Large intestine (tissue), 3 donors: Measurements from ENCODE around the gene NRAP. TPM values are rescaled to one million over a fixed set of nuclear protein-coding genes. Genes with fewer than 3 reads are reported as not detected.

Experiments used
- DNase-seq, 2 donors: peaks; one replicate each; pipeline versions ENCODE4 v3.0.0 to v3.0.0-alpha.2; 2013
- H3K27ac ChIP-seq: one replicate; pipeline ENCODE4 v1.5.1; 2013; ENCODE audit warnings: low read length
- H3K27me3 ChIP-seq: 2 replicates; pipeline ENCODE4 v1.6.1; 2013; ENCODE audit warnings: low read length; ENCODE audit not compliant: control insufficient read depth, insufficient read depth
- H3K36me3 ChIP-seq: 2 replicates; pipeline ENCODE4 v1.6.1; 2013; ENCODE audit warnings: low read length; ENCODE audit not compliant: control insufficient read depth, insufficient read depth
- H3K4me1 ChIP-seq: one replicate; pipeline ENCODE4 v1.6.1; 2013; ENCODE audit warnings: low read length; ENCODE audit not compliant: control insufficient read depth, insufficient read depth
- H3K4me3 ChIP-seq: one replicate; pipeline ENCODE4 v1.5.1; 2013; ENCODE audit warnings: low read length
- H3K9me3 ChIP-seq: one replicate; pipeline ENCODE4 v1.6.1; 2013; ENCODE audit warnings: mild to moderate bottlenecking, low read depth, low read length, moderate library complexity; ENCODE audit not compliant: control insufficient read depth
- WGBS: methylation state at CpG from one replicate; pipeline ENCODE4 v1.1.5; 2013; ENCODE audit warnings: low lambda C conversion rate; ENCODE audit not compliant: insufficient coverage; 5-methylcytosine and 5-hydroxymethylcytosine counted together
- polyA plus RNA-seq: library from polyadenylated mRNA; unstranded; fragments of 120-200 nt; gene quantifications from one replicate; pipeline ENCODE4 v1.2.1, GENCODE V29; 2013

Gene NRAP
- polyA plus RNA-seq, 1 donor, result 0.06 TPM

- Histone ChIP-seq H3K4me1 (peaks cover 9% of the 10 kb centered on the region), H3K36me3 (peaks cover 2% of the 10 kb centered on the region), H3K27me3 (no peaks in the 10 kb centered on the region), H3K4me3 (no peak overlapping the region), H3K27ac (no peak overlapping the region), H3K9me3 (no peaks in the 10 kb centered on the region)
- DNase-seq, result no peak
- WGBS, result 100% methylated on average over 1 of the region's 5 CpGs
Observed at GRCh38 chr10:113681533-113682470, 18.0 kb upstream of the NRAP start.

- 10% methylated on average over 2 of the region's 28 CpGs for WGBS
- peaks cover 9% of the 10 kb centered on the region for H3K4me1 ChIP-seq
- H3K27ac ChIP-seq, result peak overlapping the region; percentile 97
- H3K9me3 ChIP-seq, result no peaks in the 10 kb centered on the region
- peaks cover 2% of the 10 kb centered on the region for H3K36me3 ChIP-seq
- no peaks in the 10 kb centered on the region for H3K27me3 ChIP-seq
- H3K4me3 ChIP-seq, result peak overlapping the region; percentile 95
- peak in 1 of 2 donors; percentile 19 for DNase-seq
Observed at GRCh38 chr10:113680190-113681111, 16.6 kb upstream of the NRAP start.

- H3K4me1 ChIP-seq, result peaks cover 9% of the 10 kb centered on the region
- peaks cover 2% of the 10 kb centered on the region for H3K36me3 ChIP-seq
- WGBS, result no CpG with 5 or more reads among the region's 68 CpGs
- H3K9me3 ChIP-seq, result no peaks in the 10 kb centered on the region
- DNase-seq, result peak; percentile 87 to 96
- peak within 1 kb of the TSS; percentile 95 for H3K4me3 ChIP-seq
- no peaks in the 10 kb centered on the region for H3K27me3 ChIP-seq
- H3K27ac ChIP-seq, result peak within 1 kb of the TSS; percentile 97
Observed at GRCh38 chr10:113679463-113680189, 15.8 kb upstream of the NRAP start, which contains the start of gene CASP7. TSS of gene CASP7 (plus strand) at chr10:113679912. CDS start at chr10:113697494, 17,582 bp downstream.

- Histone ChIP-seq H3K27ac (no peak overlapping the region), H3K9me3 (no peaks in the 10 kb centered on the region), H3K4me1 (no peaks in the 10 kb centered on the region), H3K27me3 (peaks cover 4% of the 10 kb centered on the region), H3K4me3 (no peak overlapping the region), H3K36me3 (no peaks in the 10 kb centered on the region)
- WGBS, result 83% methylated on average over 1 of the region's 5 CpGs
- no peak for DNase-seq
Observed at GRCh38 chr10:113666682-113667252, 2.9 kb upstream of the NRAP start.

GRCh38 chr10:113665806-113666354 lies 2.0 kb upstream of the NRAP start:
- H3K27me3 ChIP-seq, result peaks cover 9% of the 10 kb centered on the region
- H3K9me3 ChIP-seq, result no peaks in the 10 kb centered on the region
- WGBS, result no CpG with 5 or more reads among the region's 6 CpGs
- H3K27ac ChIP-seq, result no peak overlapping the region
- no peaks in the 10 kb centered on the region for H3K36me3 ChIP-seq
- DNase-seq, result no peak
- H3K4me3 ChIP-seq, result no peak overlapping the region
- no peaks in the 10 kb centered on the region for H3K4me1 ChIP-seq

- no peak overlapping the region for H3K4me3 ChIP-seq
- peaks cover 9% of the 10 kb centered on the region for H3K27me3 ChIP-seq
- no peaks in the 10 kb centered on the region for H3K9me3 ChIP-seq
- no peaks in the 10 kb centered on the region for H3K4me1 ChIP-seq
- no peak overlapping the region for H3K27ac ChIP-seq
- no peaks in the 10 kb centered on the region for H3K36me3 ChIP-seq
- WGBS, result no CpG with 5 or more reads among the region's 4 CpGs
- no peak for DNase-seq
Observed at GRCh38 chr10:113665352-113665751, 1.5 kb upstream of the NRAP start.

- Histone ChIP-seq H3K4me1 (no peaks in the 10 kb centered on the region), H3K27me3 (peaks cover 9% of the 10 kb centered on the region), H3K9me3 (no peaks in the 10 kb centered on the region), H3K27ac (no peak overlapping the region), H3K36me3 (no peaks in the 10 kb centered on the region), H3K4me3 (no peak overlapping the region)
- WGBS, result 100% methylated on average over 1 of the region's 5 CpGs
- DNase-seq, result no peak
Observed at GRCh38 chr10:113663142-113663541, 699 bp downstream of the NRAP start.

GRCh38 chr10:113661332-113661731 lies 2.5 kb downstream of the NRAP start:
- Histone ChIP-seq H3K27me3 (peaks cover 9% of the 10 kb centered on the region), H3K4me1 (no peaks in the 10 kb centered on the region), H3K27ac (no peak overlapping the region), H3K4me3 (no peak overlapping the region), H3K9me3 (no peaks in the 10 kb centered on the region), H3K36me3 (no peaks in the 10 kb centered on the region)
- DNase-seq, result no peak
- WGBS, result no CpG with 5 or more reads among the region's 2 CpGs

- H3K9me3 ChIP-seq, result no peaks in the 10 kb centered on the region
Observed at GRCh38 chr10:113657544-113657943, 6.3 kb downstream of the NRAP start.

More at GRCh38 chr10:113657544-113657943, 6.3 kb downstream of the NRAP start:
- H3K27me3 ChIP-seq, result peaks cover 12% of the 10 kb centered on the region
- H3K4me1 ChIP-seq, result no peaks in the 10 kb centered on the region
- H3K27ac ChIP-seq, result no peak overlapping the region
- DNase-seq, result no peak
- no peak overlapping the region for H3K4me3 ChIP-seq
- no peaks in the 10 kb centered on the region for H3K36me3 ChIP-seq
